H9 (cell line): ENCODE data around the gene AK8. TPM values are rescaled to one million over a fixed set of nuclear protein-coding genes. Genes with fewer than 3 reads are reported as not detected.

Source experiments
- DNase-seq: peaks from one replicate; pipeline ENCODE4 v3.0.0-alpha.2; 2017
- H2AFZ ChIP-seq: one replicate; pipeline ENCODE4 v1.6.1; 2013; ENCODE audit warnings: mild to moderate bottlenecking, low read length, control low read depth, moderate library complexity
- H2AK5ac ChIP-seq: 2 replicates; pipeline ENCODE4 v1.6.1; 2013; ENCODE audit warnings: low read length, control low read depth, mixed read lengths; ENCODE audit not compliant: insufficient read length
- H2BK120ac ChIP-seq: one replicate; pipeline ENCODE4 v1.6.1; 2013; ENCODE audit warnings: low read depth, mild to moderate bottlenecking, low read length, control low read depth, inconsistent platforms; ENCODE audit not compliant: poor library complexity, severe bottlenecking
- H2BK12ac ChIP-seq: 2 replicates; pipeline ENCODE4 v1.6.1; 2013; ENCODE audit warnings: low read length, control low read depth, mixed read lengths, low read depth; ENCODE audit not compliant: insufficient read length
- H2BK15ac ChIP-seq: 2 replicates; pipeline ENCODE4 v1.6.1; 2013; ENCODE audit warnings: low read depth, low read length, control low read depth
- H2BK20ac ChIP-seq: one replicate; pipeline ENCODE4 v1.6.1; 2013; ENCODE audit warnings: low read depth, mild to moderate bottlenecking, low read length, control low read depth, inconsistent platforms; ENCODE audit not compliant: poor library complexity, severe bottlenecking
- H2BK5ac ChIP-seq: 2 replicates; pipeline ENCODE4 v1.6.1; 2013; ENCODE audit warnings: low read length, control low read depth, mixed read lengths; ENCODE audit not compliant: insufficient read length
- H3K14ac ChIP-seq: 2 replicates; pipeline ENCODE4 v1.6.1; 2013; ENCODE audit warnings: low read length, control low read depth; ENCODE audit not compliant: insufficient read depth
- H3K18ac ChIP-seq: 2 replicates; pipeline ENCODE4 v1.6.1; 2013; ENCODE audit warnings: low read depth, mild to moderate bottlenecking, mixed read lengths, low read length, control low read depth; ENCODE audit not compliant: insufficient read length
- H3K23ac ChIP-seq: 2 replicates; pipeline ENCODE4 v1.6.1; 2013; ENCODE audit warnings: low read length, control low read depth, mixed read lengths, low read depth; ENCODE audit not compliant: insufficient read length
- H3K23me2 ChIP-seq: 2 replicates; pipeline ENCODE4 v1.6.1; 2013; ENCODE audit warnings: low read depth, mild to moderate bottlenecking, mixed read lengths, low read length, control low read depth; ENCODE audit not compliant: insufficient read length, poor library complexity, severe bottlenecking
- H3K27ac ChIP-seq: 2 replicates; pipeline ENCODE4 v1.5.1; 2013; ENCODE audit warnings: low read length, control low read depth, mixed read lengths, low read depth; ENCODE audit not compliant: insufficient read length
- H3K27me3 ChIP-seq: 2 replicates; pipeline ENCODE4 v1.6.1; 2013; ENCODE audit warnings: low read length, control low read depth, inconsistent platforms; ENCODE audit not compliant: insufficient read depth
- H3K4ac ChIP-seq: 2 replicates; pipeline ENCODE4 v1.6.1; 2013; ENCODE audit warnings: low read depth, mild to moderate bottlenecking, control low read depth, inconsistent platforms, low read length, moderate library complexity
- H3K4me1 ChIP-seq: 2 replicates; pipeline ENCODE4 v1.6.1; 2013; ENCODE audit warnings: low read length, control low read depth, inconsistent platforms; ENCODE audit not compliant: insufficient read depth
- H3K4me2 ChIP-seq: 2 replicates; pipeline ENCODE4 v1.6.1; 2013; ENCODE audit warnings: low read length, control low read depth, mixed read lengths; ENCODE audit not compliant: insufficient read length, insufficient read depth
- H3K56ac ChIP-seq: 2 replicates; pipeline ENCODE4 v1.6.1; 2013; ENCODE audit warnings: low read depth, mild to moderate bottlenecking, mixed read lengths, low read length, control low read depth; ENCODE audit not compliant: insufficient read length
- H3K79me1 ChIP-seq: 2 replicates; pipeline ENCODE4 v1.6.1; 2013; ENCODE audit warnings: low read depth, mild to moderate bottlenecking, moderate library complexity, low read length, control low read depth, inconsistent platforms; ENCODE audit not compliant: insufficient read depth, poor library complexity, severe bottlenecking
- H3K79me2 ChIP-seq: 2 replicates; pipeline ENCODE4 v1.6.1; 2013; ENCODE audit warnings: low read length, control low read depth, inconsistent platforms; ENCODE audit not compliant: insufficient read depth
- H3K9ac ChIP-seq: 2 replicates; pipeline ENCODE4 v1.6.1; 2013; ENCODE audit warnings: low read length, control low read depth, mixed read lengths; ENCODE audit not compliant: insufficient read length; ENCODE audit errors: extremely low read depth
- H3K9me3 ChIP-seq: one replicate; pipeline ENCODE4 v1.6.1; 2013; ENCODE audit warnings: low read depth, low read length, inconsistent platforms; ENCODE audit not compliant: control insufficient read depth
- H3T11ph ChIP-seq: one replicate; pipeline ENCODE4 v1.6.1; 2013; ENCODE audit warnings: mild to moderate bottlenecking, low read length, control low read depth, inconsistent platforms
- H4K20me1 ChIP-seq: one replicate; pipeline ENCODE4 v1.6.1; 2013; ENCODE audit not compliant: control insufficient read depth, insufficient read length, insufficient read depth
- H4K5ac ChIP-seq: 2 replicates; pipeline ENCODE4 v1.6.1; 2013; ENCODE audit warnings: low read depth, mild to moderate bottlenecking, mixed read lengths, low read length, control low read depth; ENCODE audit not compliant: insufficient read length
- H4K8ac ChIP-seq: replicated peaks from 2 replicates; pipeline ENCODE4 v1.6.1; 2013; ENCODE audit warnings: low read length, control low read depth, mixed read lengths, low read depth; ENCODE audit not compliant: insufficient read length
- H4K91ac ChIP-seq: 2 replicates; pipeline ENCODE4 v1.6.1; 2013; ENCODE audit warnings: low read depth, mild to moderate bottlenecking, moderate library complexity, mixed read lengths, low read length, control low read depth; ENCODE audit not compliant: insufficient read length
- H3K27ac Mint-ChIP-seq, 3 experiments: 2 replicates in 2 of 3; 3 replicates in 1 of 3; pipeline ENCODE4 v1.8.0; 2020 to 2021; ENCODE audit warnings: mixed read lengths in 3 of 3, mild to moderate bottlenecking in 1 of 3, moderate library complexity in 1 of 3
- H3K27me3 Mint-ChIP-seq: 2 replicates; pipeline ENCODE4 v1.8.0; 2021; ENCODE audit warnings: low read depth, mild to moderate bottlenecking, moderate library complexity, mixed read lengths
- H3K36me3 Mint-ChIP-seq, 3 experiments: 2 replicates in 2 of 3; 3 replicates in 1 of 3; pipeline ENCODE4 v1.8.0; 2020 to 2021; ENCODE audit warnings: low read depth in 3 of 3, mixed read lengths in 3 of 3; ENCODE audit not compliant: insufficient read depth in 1 of 3
- H3K4me1 Mint-ChIP-seq, 2 experiments: 2 replicates each; pipeline ENCODE4 v1.8.0; 2020; ENCODE audit warnings: mixed read lengths in 2 of 2
- H3K4me3 Mint-ChIP-seq, 2 experiments: 2 replicates in 1 of 2; 3 replicates in 1 of 2; pipeline ENCODE4 v1.8.0; 2020 to 2021; ENCODE audit warnings: mild to moderate bottlenecking in 2 of 2, mixed read lengths in 2 of 2, moderate library complexity in 1 of 2
- H3K9me3 Mint-ChIP-seq, 2 experiments: 2 replicates in 1 of 2; 3 replicates in 1 of 2; pipeline ENCODE4 v1.8.0; 2020; ENCODE audit warnings: mild to moderate bottlenecking in 2 of 2, mixed read lengths in 2 of 2, moderate library complexity in 1 of 2
- WGBS: extraction: QIAGEN DNeasy Blood & Tissue Kit; methylation state at CpG from one replicate; pipeline ENCODE4 v1.1.7; 2013; ENCODE audit warnings: missing lambda C conversion rate, low lambda C conversion rate, mixed read lengths; ENCODE audit not compliant: insufficient read length; ENCODE audit errors: extremely low coverage; 5-methylcytosine and 5-hydroxymethylcytosine counted together
- total RNA-seq: library from RNA; stranded (reverse); gene quantifications from 2 replicates; pipeline ENCODE4 v1.2.1, GENCODE V29; 2021
- TF ChIP-seq, protein P1 (sequence below): fragments of 200-600 bp; sonication (generic); conservative IDR thresholded peaks from 3 replicates; pipeline ENCODE4 v1.8.0; 2021; ENCODE audit warnings: antibody characterized with exemption, mild to moderate bottlenecking

AK8 gene
- total RNA-seq, 1 experiment from 2014 or later = 0.44 TPM

DNA sequence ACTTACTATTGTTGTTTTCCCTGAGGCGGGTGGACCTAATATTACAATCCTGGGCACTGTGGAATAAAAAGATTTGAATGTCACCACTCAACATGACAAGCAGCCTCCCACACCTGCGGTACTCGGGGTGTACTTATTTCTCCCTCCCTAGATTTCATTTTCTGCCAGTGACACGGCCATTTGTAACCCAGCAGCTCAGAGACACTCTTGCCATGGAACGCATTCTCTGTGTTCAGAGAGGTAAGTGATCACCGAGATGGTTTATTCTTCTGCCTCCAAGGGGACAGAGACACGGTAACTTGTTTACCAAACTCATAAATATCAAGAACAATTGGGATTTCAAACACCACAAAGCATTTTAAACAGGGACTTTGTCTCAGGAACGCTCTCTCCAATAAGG lies 11.2 kb downstream of the AK8 start:
- Histone ChIP-seq H2BK20ac (no peak overlapping the region), H3K79me1 (no peaks in the 10 kb centered on the region), H2AK5ac (no peak overlapping the region), H3K23ac (no peak overlapping the region), H3T11ph (no peak overlapping the region), H3K27me3 (no peaks in the 10 kb centered on the region), H2AFZ (no peak overlapping the region), H2BK12ac (no peak overlapping the region), H3K4me2 (no peak overlapping the region), H3K14ac (no peak overlapping the region), H3K27ac (no peak overlapping the region), H3K9ac (no peak overlapping the region), H2BK120ac (no peak overlapping the region), H3K56ac (no peak overlapping the region), H3K4me1 (no peaks in the 10 kb centered on the region), H3K4ac (no peak overlapping the region), H2BK5ac (no peak overlapping the region), H3K9me3 (no peaks in the 10 kb centered on the region), H4K8ac (no peak overlapping the region), H3K18ac (no peak overlapping the region), H3K79me2 (no peaks in the 10 kb centered on the region), H4K20me1 (no peaks in the 10 kb centered on the region), H3K23me2 (no peaks in the 10 kb centered on the region), H2BK15ac (no peak overlapping the region), H4K91ac (no peak overlapping the region), H4K5ac (no peak overlapping the region)
- TF ChIP-seq, protein P1, sequence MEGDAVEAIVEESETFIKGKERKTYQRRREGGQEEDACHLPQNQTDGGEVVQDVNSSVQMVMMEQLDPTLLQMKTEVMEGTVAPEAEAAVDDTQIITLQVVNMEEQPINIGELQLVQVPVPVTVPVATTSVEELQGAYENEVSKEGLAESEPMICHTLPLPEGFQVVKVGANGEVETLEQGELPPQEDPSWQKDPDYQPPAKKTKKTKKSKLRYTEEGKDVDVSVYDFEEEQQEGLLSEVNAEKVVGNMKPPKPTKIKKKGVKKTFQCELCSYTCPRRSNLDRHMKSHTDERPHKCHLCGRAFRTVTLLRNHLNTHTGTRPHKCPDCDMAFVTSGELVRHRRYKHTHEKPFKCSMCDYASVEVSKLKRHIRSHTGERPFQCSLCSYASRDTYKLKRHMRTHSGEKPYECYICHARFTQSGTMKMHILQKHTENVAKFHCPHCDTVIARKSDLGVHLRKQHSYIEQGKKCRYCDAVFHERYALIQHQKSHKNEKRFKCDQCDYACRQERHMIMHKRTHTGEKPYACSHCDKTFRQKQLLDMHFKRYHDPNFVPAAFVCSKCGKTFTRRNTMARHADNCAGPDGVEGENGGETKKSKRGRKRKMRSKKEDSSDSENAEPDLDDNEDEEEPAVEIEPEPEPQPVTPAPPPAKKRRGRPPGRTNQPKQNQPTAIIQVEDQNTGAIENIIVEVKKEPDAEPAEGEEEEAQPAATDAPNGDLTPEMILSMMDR = no peak
- WGBS = no CpG with 5 or more reads among the region's 8 CpGs
- no peak for DNase-seq
- Mint-ChIP-seq H3K4me3 (no peak overlapping the region), H3K27me3 (peaks cover 8% of the 10 kb centered on the region), H3K27ac (no peak overlapping the region), H3K36me3 (no peaks in the 10 kb centered on the region), H3K4me1 (peaks cover 14% of the 10 kb centered on the region in 2 experiments), H3K9me3 (no peaks in the 10 kb centered on the region)
